NCI-H2029 treated with DMSO at 0.1 percent for 48 hours (cell line): ENCODE measurements around the gene ACOT12.
"Not testable (repeated sequence)": the region's sequence is repeated elsewhere in the genome, so short reads cannot be mapped to it uniquely, and the experiment has no call there.

Experiments
- DNase-seq: peaks from one replicate; lab custom pipeline; 2025; lab: John Stamatoyannopoulos, UW

Gene ACOT12

GRCh38 chr5:81393783-81394718, at the start of gene ACOT12:
ACOT12 (minus strand) TSS chr5:81394134; CDS start chr5:81394114, 20 bp downstream.
- no peak for DNase-seq

- DNase-seq: no peak
Measured at GRCh38 chr5:81435023-81435422, 41.1 kb upstream of the ACOT12 start.

- no peak for DNase-seq
Measured at GRCh38 chr5:81429985-81430384, 36.1 kb upstream of the ACOT12 start.

GRCh38 chr5:81429363-81429762, 35.4 kb upstream of the ACOT12 start:
- DNase-seq: no peak

- DNase-seq: no peak
Measured at GRCh38 chr5:81428861-81429260, 34.9 kb upstream of the ACOT12 start.

- no peak for DNase-seq
Measured at GRCh38 chr5:81428446-81428845, 34.5 kb upstream of the ACOT12 start.

- DNase-seq: no peak
Measured at GRCh38 chr5:81427566-81427965, 33.6 kb upstream of the ACOT12 start.

GRCh38 chr5:81426359-81427030, 32.6 kb upstream of the ACOT12 start:
- DNase-seq: no peak

GRCh38 chr5:81425569-81425968, 31.6 kb upstream of the ACOT12 start:
- DNase-seq: peak; percentile 79

- no peak for DNase-seq
Measured at GRCh38 chr5:81424728-81425127, 30.8 kb upstream of the ACOT12 start.

GRCh38 chr5:81422671-81423070, 28.7 kb upstream of the ACOT12 start:
- no peak for DNase-seq

GRCh38 chr5:81420039-81420667, 26.2 kb upstream of the ACOT12 start:
- DNase-seq: no peak

GRCh38 chr5:81418606-81419005, 24.7 kb upstream of the ACOT12 start:
- no peak for DNase-seq

- DNase-seq: no peak
Measured at GRCh38 chr5:81417052-81417451, 23.1 kb upstream of the ACOT12 start.

GRCh38 chr5:81409896-81410295, 16.0 kb upstream of the ACOT12 start:
- DNase-seq: no peak

GRCh38 chr5:81409361-81409760, 15.4 kb upstream of the ACOT12 start:
- DNase-seq: no peak

- no peak for DNase-seq
Measured at GRCh38 chr5:81408496-81408895, 14.6 kb upstream of the ACOT12 start.

- DNase-seq: not testable (repeated sequence)
Measured at GRCh38 chr5:81407811-81408210, 13.9 kb upstream of the ACOT12 start.

- DNase-seq: no peak
Measured at GRCh38 chr5:81405126-81405891, 11.4 kb upstream of the ACOT12 start.

- DNase-seq: no peak
Measured at GRCh38 chr5:81402192-81402930, 8.4 kb upstream of the ACOT12 start.

- no peak for DNase-seq
Measured at GRCh38 chr5:81401266-81401665, 7.3 kb upstream of the ACOT12 start.
